Neural progenitor cell (in vitro differentiated cells): Measurements from ENCODE around the gene DCDC1.

Experiments used
- CTCF ChIP-seq: fragments of 200-600 bp; sonication (generic); IDR thresholded peaks from 2 replicates; pipeline ENCODE4 v1.5.1; 2017; ENCODE audit warnings: antibody characterized with exemption, mild to moderate bottlenecking
- EZH2 ChIP-seq: fragments of 200-600 bp; sonication (generic); IDR thresholded peaks from 2 replicates; pipeline ENCODE4 v1.6.1; 2017; ENCODE audit warnings: antibody characterized with exemption, mild to moderate bottlenecking, moderate library complexity

- TF ChIP-seq CTCF = peak; percentile 67
- TF ChIP-seq EZH2 = no peak
Measured at GRCh38 chr11:31160504-31161422, 208.8 kb downstream of the DCDC1 start.
